ENCODE measurements around the gene DMXL1. TPM values are rescaled to one million over a fixed set of nuclear protein-coding genes. Genes with fewer than 3 reads are reported as not detected.
A peak's percentile ranks its signal among the peaks of the same experiment; 100 is the strongest.
"Not testable (repeated sequence)": the region's sequence is repeated elsewhere in the genome, so short reads cannot be mapped to it uniquely, and the experiment has no call there.

Gene DMXL1
- total RNA-seq, 1 donor from 2014 or later, result 76.9 TPM

- TF ChIP-seq, protein P1, sequence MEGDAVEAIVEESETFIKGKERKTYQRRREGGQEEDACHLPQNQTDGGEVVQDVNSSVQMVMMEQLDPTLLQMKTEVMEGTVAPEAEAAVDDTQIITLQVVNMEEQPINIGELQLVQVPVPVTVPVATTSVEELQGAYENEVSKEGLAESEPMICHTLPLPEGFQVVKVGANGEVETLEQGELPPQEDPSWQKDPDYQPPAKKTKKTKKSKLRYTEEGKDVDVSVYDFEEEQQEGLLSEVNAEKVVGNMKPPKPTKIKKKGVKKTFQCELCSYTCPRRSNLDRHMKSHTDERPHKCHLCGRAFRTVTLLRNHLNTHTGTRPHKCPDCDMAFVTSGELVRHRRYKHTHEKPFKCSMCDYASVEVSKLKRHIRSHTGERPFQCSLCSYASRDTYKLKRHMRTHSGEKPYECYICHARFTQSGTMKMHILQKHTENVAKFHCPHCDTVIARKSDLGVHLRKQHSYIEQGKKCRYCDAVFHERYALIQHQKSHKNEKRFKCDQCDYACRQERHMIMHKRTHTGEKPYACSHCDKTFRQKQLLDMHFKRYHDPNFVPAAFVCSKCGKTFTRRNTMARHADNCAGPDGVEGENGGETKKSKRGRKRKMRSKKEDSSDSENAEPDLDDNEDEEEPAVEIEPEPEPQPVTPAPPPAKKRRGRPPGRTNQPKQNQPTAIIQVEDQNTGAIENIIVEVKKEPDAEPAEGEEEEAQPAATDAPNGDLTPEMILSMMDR (IDR thresholded peaks at IDR 0.05), result no peak
- H3K9me3 Mint-ChIP-seq, result peaks cover 2% of the 10 kb centered on the region
- H3K4me3 Mint-ChIP-seq, result no peak overlapping the region
- ChIA-PET CTCF (interaction anchor here (0.6 to 1.7 kb wide), 3 partner anchors 148 to 232 kb away, joined by 3 to 6 read pairs (median 5); partner anchors contain the start of gene DTWD2), POLR2A (interaction anchor here (0.5 to 1.7 kb wide), 3 partner anchors 8 to 109 kb away, joined by 4 to 7 read pairs (median 5); partner anchors contain the start of gene DMXL1)
- no peaks in the 10 kb centered on the region for H3K27me3 Mint-ChIP-seq
- H3K27ac Mint-ChIP-seq, result peak overlapping the region; percentile 31
- H3K36me3 Mint-ChIP-seq (ENCODE audit: low read depth), result peaks cover 48% of the 10 kb centered on the region
- ATAC-seq (ENCODE audit: low read depth) (no peak), DNase-seq (no peak)
- intact Hi-C loops (cut with micrococcal nuclease), result no loop called here
- H3K4me1 Mint-ChIP-seq, result peaks cover 19% of the 10 kb centered on the region
Measured at GRCh38 chr5:119179857-119180641, 109.2 kb downstream of the DMXL1 start.

DNA sequence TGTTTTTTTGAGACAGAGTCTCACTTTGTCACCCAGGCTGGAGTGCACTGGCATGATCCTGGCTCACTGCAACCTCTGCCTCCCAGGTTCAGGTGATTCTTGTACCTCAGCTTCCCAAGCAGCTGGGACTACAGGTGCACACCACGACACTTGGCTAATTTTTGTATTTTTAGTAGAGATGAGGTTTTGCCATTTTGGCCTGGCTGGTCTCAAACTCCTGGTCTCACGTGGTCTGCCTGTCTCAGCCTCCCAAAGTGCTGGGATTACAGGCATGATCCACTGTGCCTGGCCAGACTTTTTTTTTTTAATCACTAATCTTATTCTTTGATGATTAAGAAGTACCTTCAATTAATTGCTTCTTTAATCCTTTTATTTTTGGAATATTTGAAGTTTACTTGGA is 114.6 kb downstream of the DMXL1 start:
- H3K27me3 Mint-ChIP-seq; H3K27ac Mint-ChIP-seq; intact Hi-C loops (cut with micrococcal nuclease); H3K9me3 Mint-ChIP-seq; ATAC-seq (ENCODE audit: low read depth); POLR2A ChIA-PET; H3K4me3 Mint-ChIP-seq; DNase-seq; CTCF ChIA-PET: not testable (repeated sequence)
- Mint-ChIP-seq H3K36me3 (ENCODE audit: low read depth) (peaks cover 39% of the 10 kb centered on the region), H3K4me1 (peaks cover 20% of the 10 kb centered on the region)

GRCh38 chr5:119187776-119188529 is 117.1 kb downstream of the DMXL1 start:
- peaks cover 20% of the 10 kb centered on the region for H3K4me1 Mint-ChIP-seq
- H3K9me3 Mint-ChIP-seq, result no peaks in the 10 kb centered on the region
- DNase-seq (no peak), ATAC-seq (ENCODE audit: low read depth) (no peak)
- POLR2A ChIA-PET, result interaction anchor here (1.0 kb wide), 2 partner anchors 8 to 128 kb away, joined by 3 to 4 read pairs; no protein-coding TSS in a partner anchor
- peak overlapping the region; percentile 71 for H3K4me3 Mint-ChIP-seq
- H3K27ac Mint-ChIP-seq, result peak overlapping the region; percentile 81
- no peaks in the 10 kb centered on the region for H3K27me3 Mint-ChIP-seq
- TF ChIP-seq, protein P1 (IDR thresholded peaks at IDR 0.05), result no peak
- peaks cover 29% of the 10 kb centered on the region for H3K36me3 Mint-ChIP-seq (ENCODE audit: low read depth)
- CTCF ChIA-PET, result no interaction called here
- intact Hi-C loops (cut with micrococcal nuclease), result no loop called here

- ATAC-seq (ENCODE audit: low read depth) (no peak), DNase-seq (no peak)
- Mint-ChIP-seq H3K4me1 (peaks cover 20% of the 10 kb centered on the region), H3K27me3 (no peaks in the 10 kb centered on the region), H3K36me3 (ENCODE audit: low read depth) (peaks cover 28% of the 10 kb centered on the region), H3K27ac (no peak overlapping the region), H3K4me3 (no peak overlapping the region), H3K9me3 (no peaks in the 10 kb centered on the region)
- POLR2A ChIA-PET, result no interaction called here
- CTCF ChIA-PET, result no interaction called here
- intact Hi-C loops (cut with micrococcal nuclease), result loop anchor here (2.0 kb wide), 1 partner anchor 30 kb away; no protein-coding TSS in a partner anchor
- TF ChIP-seq, protein P1 (IDR thresholded peaks at IDR 0.05), result no peak
Measured at GRCh38 chr5:119190470-119191095, 119.7 kb downstream of the DMXL1 start.

DNA sequence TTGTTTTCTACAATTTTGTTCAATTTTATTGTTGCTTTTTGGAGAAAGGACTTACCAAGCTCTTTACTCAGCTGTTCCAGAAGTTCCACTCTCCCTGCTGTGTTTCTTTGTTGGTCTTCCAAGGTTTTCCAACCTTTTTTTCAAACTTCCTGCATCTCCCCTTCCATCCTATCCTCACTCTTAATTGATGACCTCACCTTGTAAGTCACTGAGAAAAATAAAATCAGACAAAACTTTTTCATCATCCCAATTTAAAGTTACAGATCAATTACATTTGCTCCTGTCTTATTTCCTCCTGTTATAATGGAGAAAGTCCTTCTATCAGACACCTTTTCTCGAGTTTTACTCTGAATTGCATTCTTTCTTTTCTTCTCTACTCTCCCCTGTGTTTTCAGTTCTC is 121.1 kb downstream of the DMXL1 start:
- no peak overlapping the region for H3K27ac Mint-ChIP-seq
- no peaks in the 10 kb centered on the region for H3K9me3 Mint-ChIP-seq
- ChIA-PET POLR2A (no interaction called here), CTCF (no interaction called here)
- H3K4me1 Mint-ChIP-seq, result peaks cover 19% of the 10 kb centered on the region
- ATAC-seq (ENCODE audit: low read depth), result no peak
- intact Hi-C loops (cut with micrococcal nuclease), result loop anchor here (2.0 kb wide), 1 partner anchor 29 kb away; no protein-coding TSS in a partner anchor
- H3K27me3 Mint-ChIP-seq, result no peaks in the 10 kb centered on the region
- TF ChIP-seq, protein P1 (IDR thresholded peaks at IDR 0.05), result no peak
- DNase-seq, result no peak
- no peak overlapping the region for H3K4me3 Mint-ChIP-seq
- H3K36me3 Mint-ChIP-seq (ENCODE audit: low read depth), result peaks cover 37% of the 10 kb centered on the region

Measured in activated B cell treated with CpG ODN at 0.5 μM for 24 hours (primary cell).